HEK293T (cell line): ENCODE measurements around the gene SLC25A17.
"Not testable (repeated sequence)": the region's sequence is repeated elsewhere in the genome, so short reads cannot be mapped to it uniquely, and the experiment has no call there.

Source experiments
- CTCF ChIA-PET: fragments of 350-600 bp; formaldehyde crosslinking; extraction: SDS; loops from one replicate; lab custom pipeline; 2021; ENCODE audit warnings: antibody characterized with exemption, inconsistent platforms; lab: Yijun Ruan, JAX
- POLR2A ChIA-PET: fragments of 350-600 bp; formaldehyde crosslinking; extraction: SDS; loops from one replicate; lab custom pipeline; 2020; ENCODE audit warnings: antibody characterized with exemption, inconsistent platforms; lab: Yijun Ruan, JAX
- DNase-seq: peaks from one replicate; pipeline ENCODE4 v3.0.0; 2012; ENCODE audit warnings: mixed read lengths; ENCODE audit errors: extremely low spot score
- ARNT ChIP-seq: fragments of 450-650 bp; IDR thresholded peaks from 2 replicates; pipeline ENCODE4 v1.6.1; 2017; ENCODE audit warnings: mild to moderate bottlenecking
- BHLHE40 ChIP-seq: fragments of 450-650 bp; IDR thresholded peaks from 2 replicates; pipeline ENCODE4 v1.6.1; 2016; ENCODE audit warnings: mild to moderate bottlenecking, moderate library complexity, borderline replicate concordance
- CTBP1 ChIP-seq: fragments of 450-650 bp; IDR thresholded peaks from 2 replicates; pipeline ENCODE4 v1.6.1; 2016; ENCODE audit warnings: borderline replicate concordance
- ELF4 ChIP-seq: fragments of 450-650 bp; IDR thresholded peaks from 2 replicates; pipeline ENCODE4 v1.6.1; 2017; ENCODE audit warnings: antibody characterized with exemption
- FOXA1 ChIP-seq: fragments of 450-650 bp; IDR thresholded peaks from 2 replicates; pipeline ENCODE4 v1.6.1; 2016; ENCODE audit warnings: mild to moderate bottlenecking
- FOXK2 ChIP-seq: fragments of 450-650 bp; IDR thresholded peaks from 2 replicates; pipeline ENCODE4 v1.6.1; 2016; ENCODE audit warnings: mild to moderate bottlenecking
- FOXM1 ChIP-seq: fragments of 450-650 bp; IDR thresholded peaks from 2 replicates; pipeline ENCODE4 v1.6.1; 2017; ENCODE audit warnings: mild to moderate bottlenecking, borderline replicate concordance
- HDGF ChIP-seq: fragments of 450-650 bp; IDR thresholded peaks from 2 replicates; pipeline ENCODE4 v1.6.1; 2017; ENCODE audit warnings: antibody characterized with exemption, borderline replicate concordance
- L3MBTL2 ChIP-seq: fragments of 450-650 bp; conservative IDR thresholded peaks from 2 replicates; pipeline ENCODE4 v1.6.1; 2016; ENCODE audit warnings: mild to moderate bottlenecking
- LEF1 ChIP-seq: fragments of 450-650 bp; IDR thresholded peaks from 2 replicates; pipeline ENCODE4 v1.6.1; 2017; ENCODE audit warnings: mild to moderate bottlenecking, borderline replicate concordance
- NFRKB ChIP-seq: fragments of 450-650 bp; IDR thresholded peaks from 2 replicates; pipeline ENCODE4 v1.6.1; 2016; ENCODE audit warnings: mild to moderate bottlenecking, moderate library complexity
- PKNOX1 ChIP-seq: fragments of 450-650 bp; IDR thresholded peaks from 2 replicates; pipeline ENCODE4 v1.6.1; 2016
- SP1 ChIP-seq: fragments of 450-650 bp; IDR thresholded peaks from 2 replicates; pipeline ENCODE4 v1.6.1; 2017
- SUZ12 ChIP-seq: fragments of 450-650 bp; IDR thresholded peaks from 2 replicates; pipeline ENCODE4 v1.6.1; 2016; ENCODE audit warnings: mild to moderate bottlenecking
- TARDBP ChIP-seq: fragments of 450-650 bp; IDR thresholded peaks from 2 replicates; pipeline ENCODE4 v1.6.1; 2016
- ZNF384 ChIP-seq: fragments of 450-650 bp; IDR thresholded peaks from 2 replicates; pipeline ENCODE4 v1.6.1; 2016

The SLC25A17 gene

GRCh38 chr22:40766956-40767355 is 52.2 kb downstream of the SLC25A17 start:
- POLR2A ChIA-PET = interaction anchor here (0.5 kb wide), 1 partner anchor 14 kb away, joined by 3 read pairs; no protein-coding TSS in a partner anchor
- no peak for DNase-seq
- CTCF ChIA-PET = no interaction called here
- TF ChIP-seq BHLHE40 (no peak), FOXM1 (no peak), FOXK2 (no peak), NFRKB (no peak), PKNOX1 (no peak)

- ChIA-PET CTCF (no interaction called here), POLR2A (no interaction called here)
- no peak for DNase-seq
- TF ChIP-seq ELF4 (no peak), BHLHE40 (no peak), FOXM1 (no peak), ZNF384 (no peak), TARDBP (no peak), L3MBTL2 (no peak), ARNT (no peak)
Measured at GRCh38 chr22:40764763-40765441, 54.2 kb downstream of the SLC25A17 start.

- no peak for TF ChIP-seq TARDBP
- TF ChIP-seq LEF1 = no peak
- no peak for TF ChIP-seq ELF4
- no peak for TF ChIP-seq FOXM1
- TF ChIP-seq SP1 = no peak
- no peak for TF ChIP-seq FOXK2
- no peak for TF ChIP-seq BHLHE40
- no peak for TF ChIP-seq FOXA1
- no peak for TF ChIP-seq ZNF384
- no peak for DNase-seq
- ChIA-PET POLR2A (interaction anchor here (1.4 to 2.1 kb wide), 2 partner anchors 77 to 108 kb away, joined by 5 read pairs; no protein-coding TSS in a partner anchor), CTCF (interaction anchor here (0.7 to 5.4 kb wide), 6 partner anchors 9 to 140 kb away, joined by 3 to 30 read pairs (median 4); no protein-coding TSS in a partner anchor)
Measured at GRCh38 chr22:40759294-40759840, 59.8 kb downstream of the SLC25A17 start.

GRCh38 chr22:40758851-40759250 is 60.3 kb downstream of the SLC25A17 start:
- ChIA-PET POLR2A (interaction anchor here (2.1 kb wide), 1 partner anchor 107 kb away, joined by 5 read pairs; no protein-coding TSS in a partner anchor), CTCF (interaction anchor here (0.7 to 5.4 kb wide), 5 partner anchors 8 to 140 kb away, joined by 3 to 30 read pairs (median 4); no protein-coding TSS in a partner anchor)
- not testable (repeated sequence) for DNase-seq

- CTCF ChIA-PET = interaction anchor here (1.2 to 5.4 kb wide), 2 partner anchors 74 to 141 kb away, joined by 6 to 30 read pairs; no protein-coding TSS in a partner anchor
- no peak for TF ChIP-seq LEF1
- TF ChIP-seq PKNOX1 = no peak
- no peak for TF ChIP-seq FOXA1
- TF ChIP-seq ELF4 = no peak
- TF ChIP-seq FOXM1 = no peak
- TF ChIP-seq ZNF384 = no peak
- no peak for TF ChIP-seq NFRKB
- TF ChIP-seq TARDBP = no peak
- no peak for TF ChIP-seq L3MBTL2
- no peak for TF ChIP-seq SUZ12
- no peak for TF ChIP-seq CTBP1
- no peak for TF ChIP-seq BHLHE40
- TF ChIP-seq SP1 = no peak
- TF ChIP-seq HDGF = no peak
- no peak for TF ChIP-seq FOXK2
- TF ChIP-seq ARNT = no peak
- POLR2A ChIA-PET = interaction anchor here (2.1 kb wide), 1 partner anchor 107 kb away, joined by 5 read pairs; no protein-coding TSS in a partner anchor
- DNase-seq = no peak
Measured at GRCh38 chr22:40758390-40758789, 60.8 kb downstream of the SLC25A17 start.

GRCh38 chr22:40757071-40757470 is 62.1 kb downstream of the SLC25A17 start:
- CTCF ChIA-PET = interaction anchor here (5.4 kb wide), 1 partner anchor 73 kb away, joined by 30 read pairs; no protein-coding TSS in a partner anchor
- TF ChIP-seq FOXA1 = no peak
- no peak for TF ChIP-seq LEF1
- no peak for TF ChIP-seq ARNT
- no peak for TF ChIP-seq HDGF
- TF ChIP-seq L3MBTL2 = no peak
- no peak for TF ChIP-seq CTBP1
- POLR2A ChIA-PET = interaction anchor here (0.9 kb wide), 1 partner anchor 107 kb away, joined by 3 read pairs; no protein-coding TSS in a partner anchor
- no peak for DNase-seq

- CTCF ChIA-PET = interaction anchor here (0.7 to 1.1 kb wide), 2 partner anchors 70 to 81 kb away, joined by 3 to 4 read pairs; no protein-coding TSS in a partner anchor
- POLR2A ChIA-PET = interaction anchor here (1.4 kb wide), 1 partner anchor 101 kb away, joined by 4 read pairs; no protein-coding TSS in a partner anchor
- no peak for DNase-seq
- TF ChIP-seq CTBP1 (no peak), HDGF (no peak), ZNF384 (no peak), PKNOX1 (no peak), LEF1 (no peak), L3MBTL2 (no peak)
Measured at GRCh38 chr22:40753114-40753513, 66.0 kb downstream of the SLC25A17 start.
